A673 (cell line): ENCODE results near the gene KYNU.

Experiments used
- CTCF ChIP-seq: fragments of 300-800, 200-600 bp; sonication (generic); conservative IDR thresholded peaks from 2 replicates; pipeline ENCODE4 v1.5.1; 2017; ENCODE audit warnings: low read depth, mild to moderate bottlenecking, antibody characterized with exemption, low read length, moderate library complexity, mixed read lengths
- EZH2 ChIP-seq: fragments of 200-600 bp; sonication (generic); IDR thresholded peaks from 2 replicates; pipeline ENCODE4 v1.6.1; 2017; ENCODE audit warnings: borderline replicate concordance, low read depth, mild to moderate bottlenecking, mixed read lengths, antibody characterized with exemption, low read length; ENCODE audit not compliant: poor library complexity, severe bottlenecking

DNA sequence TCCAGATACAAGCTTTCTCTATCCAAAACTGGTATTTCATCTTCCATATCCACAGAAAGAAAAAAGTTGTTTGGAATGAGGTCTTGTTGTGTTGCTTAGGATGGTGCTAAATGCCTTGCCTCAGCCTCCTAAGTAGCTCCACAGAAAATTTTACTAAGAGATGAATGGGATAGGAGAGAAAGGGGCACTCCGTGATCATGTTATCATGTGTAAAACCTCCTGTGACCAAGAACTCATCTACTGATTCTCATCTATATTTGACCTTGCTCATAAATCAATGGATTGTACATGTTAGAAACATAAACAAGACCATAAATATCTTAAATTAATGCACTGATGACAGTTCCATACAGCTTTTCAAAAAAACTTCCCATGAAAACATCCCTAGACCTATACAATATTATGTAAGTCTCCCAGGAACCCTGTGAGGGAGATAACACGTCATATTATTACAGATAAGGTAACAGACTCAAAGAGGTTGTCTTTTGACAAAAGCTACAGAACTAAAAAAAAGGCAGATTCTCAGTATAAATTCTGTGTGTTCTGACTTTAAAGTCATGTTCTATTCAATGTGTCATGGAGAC, 29.3 kb upstream of the KYNU start:
- TF ChIP-seq CTCF (no peak), EZH2 (no peak)
